ENCODE measurements around the gene IL17REL.
A peak's percentile ranks its signal among the peaks of the same experiment; 100 is the strongest.

IL17REL gene

GRCh38 chr22:49962012-49962750 lies 50.4 kb downstream of the IL17REL start:
- WGBS, 2 experiments (ENCODE audit: insufficient coverage in 2 of 2) = 6 to 22% methylated on average over 23 to 41 of the region's 70 CpGs
- Histone ChIP-seq H3K4me3 (ENCODE audit: extremely low read depth, insufficient read depth, low read length, poor library complexity, severe bottlenecking) (peak overlapping the region; percentile 63), H3K27ac (ENCODE audit: low read depth, low read length, severe bottlenecking) (peak overlapping the region; percentile 79), H3K36me3 (ENCODE audit: control insufficient read depth, insufficient read depth, low read length) (peaks cover 28% of the 10 kb centered on the region), H3K4me1 (ENCODE audit: control insufficient read depth, insufficient read depth, low read length, poor library complexity, severe bottlenecking) (peaks cover 20% of the 10 kb centered on the region), H3K9me3 (ENCODE audit: control insufficient read depth, low read length) (no peaks in the 10 kb centered on the region)

DNA sequence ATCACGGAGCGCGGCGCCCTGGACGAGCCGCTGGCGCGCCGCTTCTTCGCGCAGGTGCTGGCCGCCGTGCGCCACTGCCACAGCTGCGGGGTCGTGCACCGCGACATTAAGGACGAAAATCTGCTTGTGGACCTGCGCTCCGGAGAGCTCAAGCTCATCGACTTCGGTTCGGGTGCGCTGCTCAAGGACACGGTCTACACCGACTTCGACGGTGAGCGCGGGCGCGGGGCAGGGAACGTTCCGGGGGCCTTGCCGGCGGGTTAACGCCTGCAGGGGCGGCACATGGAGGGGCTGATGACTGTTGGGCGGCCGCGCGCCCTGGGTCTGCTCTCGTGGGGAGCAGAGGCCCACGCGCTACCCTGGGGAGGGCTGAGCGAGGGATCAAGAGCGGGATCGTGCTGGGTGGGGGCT lies 51.0 kb downstream of the IL17REL start:
- peak overlapping the region; percentile 63 for H3K4me3 ChIP-seq (ENCODE audit: extremely low read depth, insufficient read depth, low read length, poor library complexity, severe bottlenecking)
- H3K27ac ChIP-seq (ENCODE audit: low read depth, low read length, severe bottlenecking) = no peak overlapping the region
- H3K36me3 ChIP-seq (ENCODE audit: control insufficient read depth, insufficient read depth, low read length) = peaks cover 28% of the 10 kb centered on the region
- H3K9me3 ChIP-seq (ENCODE audit: control insufficient read depth, low read length) = no peaks in the 10 kb centered on the region
- H3K4me1 ChIP-seq (ENCODE audit: control insufficient read depth, insufficient read depth, low read length, poor library complexity, severe bottlenecking) = peaks cover 18% of the 10 kb centered on the region
- WGBS, 2 experiments (ENCODE audit: insufficient coverage in 2 of 2) = 1 to 2% methylated on average over 40 to 46 of the region's 49 CpGs

DNA sequence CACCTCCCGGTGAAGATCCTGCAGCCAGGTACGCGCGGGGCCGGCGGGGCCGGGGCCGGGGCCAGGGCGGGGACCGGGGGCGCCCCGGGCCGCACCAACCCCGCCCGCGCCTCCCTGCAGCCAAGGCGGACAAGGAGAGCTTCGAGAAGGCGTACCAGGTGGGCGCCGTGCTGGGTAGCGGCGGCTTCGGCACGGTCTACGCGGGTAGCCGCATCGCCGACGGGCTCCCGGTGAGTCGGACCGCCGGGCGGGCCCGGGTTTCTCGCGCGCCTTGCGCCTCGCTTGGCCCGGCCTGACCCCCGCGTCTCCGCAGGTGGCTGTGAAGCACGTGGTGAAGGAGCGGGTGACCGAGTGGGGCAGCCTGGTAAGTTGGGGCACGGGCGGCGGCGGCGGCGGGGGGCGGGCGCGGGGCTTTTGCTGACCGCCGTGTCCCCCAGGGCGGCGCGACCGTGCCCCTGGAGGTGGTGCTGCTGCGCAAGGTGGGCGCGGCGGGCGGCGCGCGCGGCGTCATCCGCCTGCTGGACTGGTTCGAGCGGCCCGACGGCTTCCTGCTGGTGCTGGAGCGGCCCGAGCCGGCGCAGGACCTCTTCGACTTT lies 51.5 kb downstream of the IL17REL start:
- Histone ChIP-seq H3K9me3 (ENCODE audit: control insufficient read depth, low read length) (no peaks in the 10 kb centered on the region), H3K27ac (ENCODE audit: low read depth, low read length, severe bottlenecking) (no peak overlapping the region), H3K4me1 (ENCODE audit: control insufficient read depth, insufficient read depth, low read length, poor library complexity, severe bottlenecking) (peaks cover 18% of the 10 kb centered on the region), H3K36me3 (ENCODE audit: control insufficient read depth, insufficient read depth, low read length) (peaks cover 28% of the 10 kb centered on the region), H3K4me3 (ENCODE audit: extremely low read depth, insufficient read depth, low read length, poor library complexity, severe bottlenecking) (peak overlapping the region; percentile 63)
- 0% methylated on average over 65 to 77 of the region's 84 CpGs for WGBS, 2 experiments (ENCODE audit: insufficient coverage in 2 of 2)

- Histone ChIP-seq H3K4me3 (ENCODE audit: extremely low read depth, insufficient read depth, low read length, poor library complexity, severe bottlenecking) (peak within 1 kb of the TSS; percentile 63), H3K36me3 (ENCODE audit: control insufficient read depth, insufficient read depth, low read length) (peaks cover 28% of the 10 kb centered on the region), H3K9me3 (ENCODE audit: control insufficient read depth, low read length) (no peaks in the 10 kb centered on the region), H3K4me1 (ENCODE audit: control insufficient read depth, insufficient read depth, low read length, poor library complexity, severe bottlenecking) (peaks cover 18% of the 10 kb centered on the region), H3K27ac (ENCODE audit: low read depth, low read length, severe bottlenecking) (peak within 1 kb of the TSS; percentile 91)
- 0% methylated on average over 93 to 111 of the region's 137 CpGs for WGBS, 2 experiments (ENCODE audit: insufficient coverage in 2 of 2)
Measured at GRCh38 chr22:49960159-49961004, 52.2 kb downstream of the IL17REL start, which contains the start of gene PIM3. TSS of gene PIM3 (plus strand) at chr22:49960772. CDS start at chr22:49960948, 176 bp downstream.

DNA sequence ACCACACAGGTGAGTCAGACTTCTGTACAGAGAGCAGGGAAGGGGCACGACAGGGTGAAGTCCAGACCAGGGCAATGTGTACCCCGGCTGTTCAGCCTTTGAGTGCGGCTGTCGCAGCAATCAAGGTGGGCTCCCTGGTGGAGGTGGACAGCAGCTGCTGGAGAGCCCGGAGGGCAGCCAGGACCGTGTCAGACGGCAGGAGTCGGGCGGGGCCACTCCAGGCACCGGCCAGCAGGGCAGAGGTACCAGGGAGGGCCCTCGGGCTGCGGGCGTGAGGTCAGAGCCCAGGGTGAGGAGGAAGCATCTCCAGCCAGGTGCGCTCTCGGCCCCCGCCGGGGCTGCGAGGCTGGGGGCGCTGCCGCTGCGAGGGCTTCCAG lies 52.8 kb downstream of the IL17REL start:
- peak overlapping the region; percentile 45 for H3K4me3 ChIP-seq (ENCODE audit: extremely low read depth, insufficient read depth, low read length, poor library complexity, severe bottlenecking)
- H3K27ac ChIP-seq (ENCODE audit: low read depth, low read length, severe bottlenecking) = peak overlapping the region; percentile 91
- peaks cover 19% of the 10 kb centered on the region for H3K4me1 ChIP-seq (ENCODE audit: control insufficient read depth, insufficient read depth, low read length, poor library complexity, severe bottlenecking)
- peaks cover 23% of the 10 kb centered on the region for H3K36me3 ChIP-seq (ENCODE audit: control insufficient read depth, insufficient read depth, low read length)
- 18 to 19% methylated on average over 21 of the region's 21 CpGs for WGBS, 2 experiments (ENCODE audit: insufficient coverage in 2 of 2)
- no peaks in the 10 kb centered on the region for H3K9me3 ChIP-seq (ENCODE audit: control insufficient read depth, low read length)

DNA sequence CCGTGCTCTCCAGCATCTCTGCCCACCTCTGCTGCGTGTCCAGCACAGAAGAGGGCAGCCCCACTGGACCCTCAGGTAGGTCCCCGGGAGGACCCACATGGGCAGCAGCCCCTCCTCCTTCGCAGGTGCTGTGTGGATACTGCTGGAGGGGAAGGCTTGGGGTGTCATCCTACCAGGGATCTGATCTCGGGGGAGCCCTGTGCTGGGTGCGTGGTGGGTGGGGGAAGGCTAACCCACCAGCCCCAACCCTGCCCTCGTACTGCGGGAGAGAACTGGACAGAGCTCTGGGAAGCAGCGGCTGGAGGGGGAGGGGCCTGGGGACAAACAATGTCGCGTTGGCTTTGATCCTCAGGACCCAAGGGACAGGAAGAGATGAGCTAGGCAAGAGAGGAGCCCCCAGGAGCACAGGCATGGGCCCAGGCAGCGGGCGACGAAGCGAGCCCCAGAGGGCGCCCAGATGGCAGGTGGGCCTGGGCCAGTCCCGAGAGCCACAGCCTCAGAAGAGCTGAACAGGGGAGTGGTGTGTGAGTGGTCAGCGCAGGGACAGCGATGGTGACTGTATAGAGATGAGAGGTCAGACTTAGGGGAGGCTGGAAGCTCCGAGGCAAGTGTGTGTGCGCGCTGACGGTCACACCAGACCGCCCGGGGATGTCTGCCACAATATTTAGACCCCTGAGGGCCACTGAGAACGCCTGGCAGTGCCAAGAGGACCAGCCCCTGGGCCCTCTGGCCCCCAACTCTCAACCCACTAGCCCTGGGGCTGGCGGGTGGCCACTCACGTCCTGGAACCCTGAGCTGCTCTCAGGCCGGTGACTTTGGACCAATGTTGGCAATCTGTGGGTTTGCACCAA lies 53.4 kb downstream of the IL17REL start:
- H3K27ac ChIP-seq (ENCODE audit: low read depth, low read length, severe bottlenecking) = no peak overlapping the region
- peaks cover 17% of the 10 kb centered on the region for H3K36me3 ChIP-seq (ENCODE audit: control insufficient read depth, insufficient read depth, low read length)
- H3K4me1 ChIP-seq (ENCODE audit: control insufficient read depth, insufficient read depth, low read length, poor library complexity, severe bottlenecking) = peaks cover 25% of the 10 kb centered on the region
- no peaks in the 10 kb centered on the region for H3K9me3 ChIP-seq (ENCODE audit: control insufficient read depth, low read length)
- H3K4me3 ChIP-seq (ENCODE audit: extremely low read depth, insufficient read depth, low read length, poor library complexity, severe bottlenecking) = peak overlapping the region; percentile 45
- WGBS, 2 experiments (ENCODE audit: insufficient coverage in 2 of 2) = 87 to 92% methylated on average over 21 to 24 of the region's 29 CpGs

DNA sequence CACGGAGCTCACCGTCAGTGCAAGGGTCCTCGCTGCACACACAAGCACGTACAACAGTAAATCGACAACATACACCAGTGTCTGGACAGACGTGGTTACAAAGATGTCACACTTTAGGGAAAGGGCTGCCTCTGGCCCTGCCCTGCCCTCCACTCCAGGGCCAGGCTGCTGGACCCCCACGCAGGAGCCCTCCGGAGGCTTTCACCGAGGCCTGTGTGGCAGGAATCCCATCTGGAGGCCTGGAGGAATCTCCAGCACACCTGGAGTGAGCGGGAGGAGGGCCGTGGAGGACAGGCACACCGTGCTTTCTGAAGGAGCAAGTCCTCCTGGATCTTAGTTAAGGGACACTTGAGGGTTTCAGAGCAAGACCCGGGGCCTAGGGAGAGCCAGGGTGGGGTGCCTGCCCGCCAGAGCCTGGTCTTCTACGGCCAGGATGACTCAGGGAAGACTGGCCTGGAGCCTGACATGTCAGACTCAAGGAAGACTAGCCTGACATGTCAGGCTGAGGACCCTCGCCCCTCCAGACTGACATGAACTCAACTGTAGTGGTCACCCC lies 54.1 kb downstream of the IL17REL start:
- Histone ChIP-seq H3K4me1 (ENCODE audit: control insufficient read depth, insufficient read depth, low read length, poor library complexity, severe bottlenecking) (peaks cover 30% of the 10 kb centered on the region), H3K4me3 (ENCODE audit: extremely low read depth, insufficient read depth, low read length, poor library complexity, severe bottlenecking) (no peak overlapping the region), H3K9me3 (ENCODE audit: control insufficient read depth, low read length) (no peaks in the 10 kb centered on the region), H3K36me3 (ENCODE audit: control insufficient read depth, insufficient read depth, low read length) (peaks cover 10% of the 10 kb centered on the region), H3K27ac (ENCODE audit: low read depth, low read length, severe bottlenecking) (no peak overlapping the region)
- 90 to 93% methylated on average over 16 of the region's 16 CpGs for WGBS, 2 experiments (ENCODE audit: insufficient coverage in 2 of 2)

DNA sequence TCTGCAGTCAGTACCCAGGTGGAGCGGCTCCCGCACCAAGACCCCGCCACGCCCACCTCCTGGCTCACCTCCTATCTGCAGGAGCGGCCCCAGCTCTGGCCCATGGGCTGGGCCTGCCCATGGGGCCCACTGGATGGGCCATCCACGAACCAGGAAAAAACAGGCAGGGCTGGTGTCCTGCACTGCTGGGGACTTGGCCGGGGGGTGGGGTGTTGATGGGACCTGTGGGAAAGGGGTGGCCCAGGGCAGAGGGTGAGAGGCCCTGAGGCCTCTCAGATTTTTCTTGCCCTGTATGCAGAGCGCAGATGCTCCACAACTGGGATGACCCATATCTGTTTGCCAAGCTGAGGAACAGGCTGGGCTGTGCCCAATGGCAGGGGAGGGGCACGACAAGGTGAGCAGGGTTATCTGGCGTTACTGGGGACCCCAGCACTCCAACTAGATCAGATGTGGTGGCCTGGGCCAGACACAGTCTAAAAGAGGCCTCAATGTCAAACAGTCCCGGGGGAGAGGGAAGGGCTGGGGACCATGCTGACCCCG lies 54.7 kb downstream of the IL17REL start:
- Histone ChIP-seq H3K27ac (ENCODE audit: low read depth, low read length, severe bottlenecking) (no peak overlapping the region), H3K4me1 (ENCODE audit: control insufficient read depth, insufficient read depth, low read length, poor library complexity, severe bottlenecking) (peaks cover 30% of the 10 kb centered on the region), H3K4me3 (ENCODE audit: extremely low read depth, insufficient read depth, low read length, poor library complexity, severe bottlenecking) (no peak overlapping the region), H3K9me3 (ENCODE audit: control insufficient read depth, low read length) (no peaks in the 10 kb centered on the region), H3K36me3 (ENCODE audit: control insufficient read depth, insufficient read depth, low read length) (peaks cover 4% of the 10 kb centered on the region)
- 92 to 93% methylated on average over 10 to 11 of the region's 12 CpGs for WGBS, 2 experiments (ENCODE audit: insufficient coverage in 2 of 2)

GRCh38 chr22:49956914-49957825 lies 55.4 kb downstream of the IL17REL start:
- Histone ChIP-seq H3K9me3 (ENCODE audit: control insufficient read depth, low read length) (no peaks in the 10 kb centered on the region), H3K4me1 (ENCODE audit: control insufficient read depth, insufficient read depth, low read length, poor library complexity, severe bottlenecking) (peaks cover 31% of the 10 kb centered on the region), H3K4me3 (ENCODE audit: extremely low read depth, insufficient read depth, low read length, poor library complexity, severe bottlenecking) (no peak overlapping the region), H3K36me3 (ENCODE audit: control insufficient read depth, insufficient read depth, low read length) (no peaks in the 10 kb centered on the region), H3K27ac (ENCODE audit: low read depth, low read length, severe bottlenecking) (no peak overlapping the region)
- 89 to 100% methylated on average over 7 to 16 of the region's 20 CpGs for WGBS, 2 experiments (ENCODE audit: insufficient coverage in 2 of 2)

Measured in mesodermal cell (in vitro differentiated cells).